CD4-positive, alpha-beta T cell treated with Interleukin-6 at 100 ng/mL for 8 hours (primary cell): Measurements from ENCODE around the gene HIRA.

ENCODE experiments used
- DNase-seq: peaks from one replicate; pipeline ENCODE4 v3.0.0-alpha.2; 2020; ENCODE audit warnings: mixed read lengths, low spot score

Gene HIRA

GRCh38 chr22:19357270-19358105 lies 74.0 kb downstream of the HIRA start:
- no peak for DNase-seq

- DNase-seq, result no peak
Measured at GRCh38 chr22:19356708-19357269, 74.7 kb downstream of the HIRA start.

- DNase-seq, result no peak
Measured at GRCh38 chr22:19355413-19356157, 75.9 kb downstream of the HIRA start.

- no peak for DNase-seq
Measured at GRCh38 chr22:19354201-19354600, 77.3 kb downstream of the HIRA start.

- DNase-seq, result no peak
Measured at GRCh38 chr22:19353363-19354131, 78.0 kb downstream of the HIRA start.

GRCh38 chr22:19352766-19353165 lies 78.8 kb downstream of the HIRA start:
- no peak for DNase-seq

- no peak for DNase-seq
Measured at GRCh38 chr22:19352217-19352616, 79.3 kb downstream of the HIRA start.

GRCh38 chr22:19351604-19352003 lies 79.9 kb downstream of the HIRA start:
- no peak for DNase-seq

- no peak for DNase-seq
Measured at GRCh38 chr22:19350947-19351346, 80.6 kb downstream of the HIRA start.

- no peak for DNase-seq
Measured at GRCh38 chr22:19350476-19350859, 81.1 kb downstream of the HIRA start.

GRCh38 chr22:19349778-19350475 lies 81.6 kb downstream of the HIRA start:
- DNase-seq, result no peak

GRCh38 chr22:19346677-19347265 lies 84.8 kb downstream of the HIRA start:
- DNase-seq, result no peak

GRCh38 chr22:19344420-19344819 lies 87.1 kb downstream of the HIRA start:
- no peak for DNase-seq

- no peak for DNase-seq
Measured at GRCh38 chr22:19343470-19343869, 88.1 kb downstream of the HIRA start.

- DNase-seq, result no peak
Measured at GRCh38 chr22:19341500-19341899, 90.0 kb downstream of the HIRA start.

- DNase-seq, result no peak
Measured at GRCh38 chr22:19337137-19337536, 94.4 kb downstream of the HIRA start.

- DNase-seq, result no peak
Measured at GRCh38 chr22:19336133-19337075, 95.1 kb downstream of the HIRA start.

- DNase-seq, result no peak
Measured at GRCh38 chr22:19331975-19332374, 99.6 kb downstream of the HIRA start.

GRCh38 chr22:19331474-19331873 lies 100.1 kb downstream of the HIRA start:
- DNase-seq, result no peak

GRCh38 chr22:19330865-19331418 lies 100.6 kb downstream of the HIRA start:
- DNase-seq, result no peak
